Cardiac fibroblast (primary cell): ENCODE data around the gene PREPL.

Experiments used
- DNase-seq, 2 donors: peaks; one replicate each; pipeline versions ENCODE4 v3.0.0 to v3.0.0-alpha.2; 2010; ENCODE audit warnings: low read depth in 2 of 2
- H3K4me3 ChIP-seq, 2 donors: replicated peaks in 1 of 2; 1 replicate in 1 of 2; 2 replicates in 1 of 2; pipeline ENCODE4 v1.5.1; 2011; ENCODE audit warnings: low read depth in 2 of 2, low read length in 2 of 2, mild to moderate bottlenecking in 2 of 2, moderate library complexity in 1 of 2
- TF ChIP-seq, protein P1 (sequence below): IDR thresholded peaks from one replicate; pipeline ENCODE4 v1.5.1; 2011; ENCODE audit warnings: low read depth, mild to moderate bottlenecking, low read length, inconsistent platforms

Gene PREPL

DNA sequence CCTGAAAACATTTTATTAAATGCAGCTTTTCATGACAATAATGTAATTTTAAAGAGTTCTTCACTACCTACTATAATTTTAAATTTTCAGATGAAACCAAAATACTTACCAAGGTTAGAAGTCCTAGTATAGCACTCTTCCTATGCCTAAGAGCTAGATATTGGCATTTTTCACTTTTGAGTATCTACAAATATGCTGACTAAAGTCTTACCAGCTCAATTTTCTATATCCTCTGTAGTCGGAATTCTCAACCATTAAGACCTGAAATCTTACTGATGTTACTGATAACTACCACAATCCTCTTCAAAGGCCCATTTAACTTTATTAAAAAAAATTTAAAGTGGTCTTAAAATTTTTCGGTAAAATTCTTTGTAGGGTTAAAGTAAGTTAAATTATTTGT lies 32.0 kb downstream of the PREPL start:
- no peak overlapping the region for H3K4me3 ChIP-seq
- DNase-seq = no peak
- TF ChIP-seq, protein P1, sequence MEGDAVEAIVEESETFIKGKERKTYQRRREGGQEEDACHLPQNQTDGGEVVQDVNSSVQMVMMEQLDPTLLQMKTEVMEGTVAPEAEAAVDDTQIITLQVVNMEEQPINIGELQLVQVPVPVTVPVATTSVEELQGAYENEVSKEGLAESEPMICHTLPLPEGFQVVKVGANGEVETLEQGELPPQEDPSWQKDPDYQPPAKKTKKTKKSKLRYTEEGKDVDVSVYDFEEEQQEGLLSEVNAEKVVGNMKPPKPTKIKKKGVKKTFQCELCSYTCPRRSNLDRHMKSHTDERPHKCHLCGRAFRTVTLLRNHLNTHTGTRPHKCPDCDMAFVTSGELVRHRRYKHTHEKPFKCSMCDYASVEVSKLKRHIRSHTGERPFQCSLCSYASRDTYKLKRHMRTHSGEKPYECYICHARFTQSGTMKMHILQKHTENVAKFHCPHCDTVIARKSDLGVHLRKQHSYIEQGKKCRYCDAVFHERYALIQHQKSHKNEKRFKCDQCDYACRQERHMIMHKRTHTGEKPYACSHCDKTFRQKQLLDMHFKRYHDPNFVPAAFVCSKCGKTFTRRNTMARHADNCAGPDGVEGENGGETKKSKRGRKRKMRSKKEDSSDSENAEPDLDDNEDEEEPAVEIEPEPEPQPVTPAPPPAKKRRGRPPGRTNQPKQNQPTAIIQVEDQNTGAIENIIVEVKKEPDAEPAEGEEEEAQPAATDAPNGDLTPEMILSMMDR = no peak

DNA sequence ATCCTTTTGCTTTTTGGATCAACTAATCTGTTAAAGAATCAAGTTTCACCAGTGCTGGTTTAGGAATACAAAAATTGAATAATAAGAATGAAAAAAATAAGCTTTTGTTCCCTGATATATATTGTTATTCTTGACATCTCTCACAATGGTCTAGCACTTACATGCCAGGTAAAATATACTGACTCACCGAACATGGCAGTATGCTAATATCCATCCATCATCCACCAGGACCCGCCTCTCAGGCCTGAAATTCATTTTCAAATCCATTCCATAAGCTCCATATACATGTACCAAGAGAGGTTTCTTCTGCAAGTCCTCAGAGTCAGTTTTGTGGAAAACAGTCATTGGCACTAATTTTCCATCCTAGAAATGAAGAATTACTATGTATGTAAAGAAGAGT lies 32.5 kb downstream of the PREPL start:
- TF ChIP-seq, protein P1 = no peak
- no peak overlapping the region for H3K4me3 ChIP-seq
- no peak for DNase-seq

DNA sequence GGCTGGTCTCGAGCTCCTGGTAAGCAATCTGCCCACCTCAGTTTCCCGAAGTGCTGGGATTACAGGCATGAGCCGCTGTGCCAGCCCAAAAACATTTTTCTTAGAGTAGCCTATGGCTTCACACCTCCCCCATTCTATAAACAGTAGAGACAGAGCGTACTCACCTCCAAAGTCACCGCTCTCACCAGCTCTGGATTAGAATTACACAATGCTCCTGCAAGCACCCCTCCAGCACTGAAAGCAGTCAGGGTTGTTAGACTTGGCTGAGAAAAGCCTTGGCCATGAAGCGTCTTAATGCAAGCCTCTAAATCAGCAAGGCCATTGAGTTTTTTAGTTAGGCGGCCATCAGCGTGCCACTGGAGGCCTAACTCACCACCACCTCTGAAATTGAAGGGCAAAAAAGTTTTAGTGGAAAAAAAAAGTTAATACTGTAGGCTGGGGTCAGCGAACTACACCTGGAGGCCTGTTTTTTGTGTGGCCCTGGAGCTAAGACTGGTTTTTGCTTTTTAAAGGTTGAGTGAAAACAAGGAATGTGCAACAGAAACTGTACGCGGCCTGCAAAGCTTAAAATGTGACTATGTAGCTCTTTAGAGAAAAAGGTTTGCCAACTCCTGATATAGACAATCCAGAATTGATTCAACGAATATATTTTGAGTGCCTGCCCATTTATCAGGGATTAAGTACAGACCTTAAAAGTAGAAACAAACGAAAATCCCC lies 34.6 kb downstream of the PREPL start:
- TF ChIP-seq, protein P1 = no peak
- no peak overlapping the region for H3K4me3 ChIP-seq
- DNase-seq = no peak

DNA sequence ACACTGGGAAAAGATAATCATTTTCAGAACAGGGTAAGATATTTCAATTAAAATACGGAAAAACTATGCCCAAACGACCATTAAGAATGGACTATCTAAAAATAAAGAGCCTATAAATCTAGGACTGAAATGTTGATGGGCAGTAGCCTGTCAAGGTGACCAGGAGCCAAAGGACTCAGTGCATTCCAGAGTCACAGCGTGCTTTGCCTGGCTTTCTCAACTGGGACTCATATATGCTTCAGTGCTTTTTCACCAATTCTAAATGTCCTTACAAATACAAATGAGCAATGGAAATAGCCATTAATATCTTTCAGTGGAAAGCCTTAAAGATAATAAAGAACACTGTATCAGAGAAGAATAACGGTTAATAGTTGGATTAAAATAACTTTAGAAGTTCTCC lies 35.4 kb downstream of the PREPL start:
- H3K4me3 ChIP-seq = no peak overlapping the region
- DNase-seq = no peak
- TF ChIP-seq, protein P1 = no peak

DNA sequence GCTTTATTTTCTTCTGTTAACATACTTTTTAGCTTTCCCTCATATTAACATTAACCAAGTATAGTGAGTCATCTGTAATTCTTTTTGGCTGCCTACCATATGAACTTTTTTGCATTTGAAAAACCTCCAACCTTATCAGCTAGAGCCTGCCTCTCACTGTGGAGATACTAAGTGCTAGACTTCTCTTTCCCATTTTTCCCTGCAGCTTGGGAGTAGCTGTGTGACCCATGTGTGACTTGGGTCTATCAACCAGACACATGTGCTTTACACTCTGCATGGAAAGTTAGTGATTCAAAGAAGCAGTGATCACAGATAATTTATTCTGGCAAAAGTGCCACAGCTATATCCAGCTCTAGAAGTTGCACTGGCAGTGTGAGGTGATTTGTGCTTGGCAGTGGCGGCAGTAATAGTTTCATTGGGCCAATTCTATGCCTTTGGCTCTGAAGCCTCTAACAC lies 36.3 kb downstream of the PREPL start:
- peak; percentile 38 to 73 for DNase-seq
- H3K4me3 ChIP-seq = no peak overlapping the region
- TF ChIP-seq, protein P1 = no peak

DNA sequence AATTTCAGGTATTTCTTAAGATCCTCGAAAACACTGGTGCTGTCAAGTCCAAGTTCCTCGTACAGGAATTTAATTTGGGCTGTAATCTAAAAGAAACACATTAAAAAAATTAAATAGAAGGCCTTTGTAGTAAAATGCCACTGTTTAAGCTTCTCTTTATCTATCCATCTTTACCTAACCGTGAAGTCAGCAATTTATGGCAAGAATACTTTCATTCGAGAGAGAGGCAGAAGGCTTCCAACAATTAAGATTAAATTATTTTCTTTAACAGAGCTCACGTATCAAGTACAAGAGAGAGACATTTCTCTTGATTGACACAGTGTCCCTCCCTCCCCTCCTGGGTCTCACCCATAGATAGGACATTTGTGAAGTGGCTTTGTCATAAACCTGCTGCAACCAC lies 39.9 kb downstream of the PREPL start:
- H3K4me3 ChIP-seq = no peak overlapping the region
- no peak for DNase-seq
- TF ChIP-seq, protein P1 = no peak

DNA sequence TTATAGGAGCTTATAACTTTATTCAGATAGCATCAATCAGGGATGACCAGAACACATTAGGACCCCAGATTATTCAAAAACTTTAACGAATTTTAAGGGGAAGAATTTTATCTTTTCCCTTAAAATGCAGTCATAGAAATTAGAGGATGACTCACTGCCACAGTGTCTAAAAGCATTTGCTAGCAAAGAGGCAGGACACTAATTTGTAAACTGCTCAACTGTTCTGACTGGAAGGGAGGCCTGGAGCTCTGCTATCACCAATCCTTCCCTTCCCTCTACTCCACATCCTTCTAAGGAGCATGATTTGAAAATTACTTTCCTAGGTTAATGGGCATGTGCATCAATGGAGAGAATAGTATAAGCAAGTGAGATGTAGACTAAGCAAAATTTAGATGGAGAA lies 40.5 kb downstream of the PREPL start:
- H3K4me3 ChIP-seq = no peak overlapping the region
- TF ChIP-seq, protein P1 = no peak
- DNase-seq = no peak
